Glomerular visceral epithelial cell (primary cell): ENCODE measurements around the gene CHCHD4.
"Not testable (repeated sequence)": the region's sequence is repeated elsewhere in the genome, so short reads cannot be mapped to it uniquely, and the experiment has no call there.

Experiments
- DNase-seq: peaks from one replicate; pipeline ENCODE4 v3.0.0-alpha.2; 2016; ENCODE audit errors: extremely low spot score

The CHCHD4 gene

GRCh38 chr3:14120111-14120920 lies 4.4 kb downstream of the CHCHD4 start:
- DNase-seq, result no peak

- DNase-seq, result no peak
These were observed 5.0 kb downstream of the CHCHD4 start for GRCh38 chr3:14119651-14120050.

GRCh38 chr3:14118400-14119381 lies 6.0 kb downstream of the CHCHD4 start:
- DNase-seq, result no peak

DNA sequence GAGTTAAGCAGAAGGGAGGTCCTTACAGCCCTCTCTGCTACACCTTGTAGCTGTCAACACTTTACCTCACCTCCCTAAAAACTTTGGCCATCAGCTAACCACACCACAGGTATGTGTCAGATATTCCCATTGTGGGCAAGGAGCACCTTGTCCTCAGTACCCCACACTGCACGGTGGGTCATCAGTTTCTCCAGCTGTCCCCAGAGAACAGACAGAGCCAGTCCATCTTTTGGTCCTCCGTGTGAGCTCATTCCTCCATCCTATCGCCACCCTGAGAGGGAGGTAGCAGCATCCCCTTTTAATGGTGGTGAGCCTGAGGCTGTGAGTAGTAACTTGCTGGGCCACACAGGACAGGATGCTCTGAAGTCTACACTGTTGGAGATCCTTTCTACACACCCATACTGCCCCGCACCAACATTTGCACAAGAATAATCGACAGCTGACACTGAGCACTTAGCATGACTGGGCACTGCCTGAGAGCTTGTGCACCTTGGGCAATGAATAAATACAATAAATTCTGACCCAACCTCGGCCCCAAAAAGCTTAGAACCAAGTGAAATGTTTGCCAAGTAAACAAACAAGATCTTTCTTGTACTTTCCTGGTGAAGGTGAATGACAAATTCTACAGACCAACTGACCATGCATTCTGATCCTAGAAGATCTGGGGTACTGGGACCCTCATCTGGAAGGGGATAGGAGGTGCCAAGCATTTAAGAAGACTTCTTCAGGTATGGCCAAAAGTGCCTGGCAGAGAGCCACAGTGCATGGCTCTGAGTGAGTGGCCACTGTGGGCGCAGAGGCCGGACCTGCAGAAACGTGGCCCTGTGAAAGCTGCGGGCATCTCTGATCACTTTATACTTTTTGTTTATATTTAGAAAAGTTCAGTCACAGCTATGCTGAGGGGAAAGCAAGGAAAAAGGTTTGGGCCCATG lies 6.9 kb downstream of the CHCHD4 start:
- DNase-seq, result no peak

- DNase-seq, result no peak
These were observed 10.6 kb downstream of the CHCHD4 start for GRCh38 chr3:14113965-14114635.

DNA sequence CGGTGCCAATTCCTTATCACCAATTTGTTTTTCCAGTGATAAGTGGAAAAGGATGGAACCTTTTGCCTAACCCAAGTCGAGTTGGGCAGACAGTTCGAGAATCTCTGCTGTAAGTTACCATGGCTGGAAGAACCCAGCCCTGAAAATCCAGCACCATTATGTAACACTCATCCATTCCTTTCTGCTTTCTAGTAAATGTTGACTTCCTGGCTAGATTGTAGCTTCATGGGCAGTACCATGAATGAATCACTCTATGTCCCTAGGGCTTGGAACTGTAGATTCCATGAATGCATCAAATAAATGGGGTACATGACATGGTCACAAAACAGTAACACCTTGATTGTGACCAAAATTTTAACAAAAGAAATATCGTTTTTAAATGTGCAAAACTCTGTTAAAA lies 14.0 kb downstream of the CHCHD4 start:
- DNase-seq, result no peak

DNA sequence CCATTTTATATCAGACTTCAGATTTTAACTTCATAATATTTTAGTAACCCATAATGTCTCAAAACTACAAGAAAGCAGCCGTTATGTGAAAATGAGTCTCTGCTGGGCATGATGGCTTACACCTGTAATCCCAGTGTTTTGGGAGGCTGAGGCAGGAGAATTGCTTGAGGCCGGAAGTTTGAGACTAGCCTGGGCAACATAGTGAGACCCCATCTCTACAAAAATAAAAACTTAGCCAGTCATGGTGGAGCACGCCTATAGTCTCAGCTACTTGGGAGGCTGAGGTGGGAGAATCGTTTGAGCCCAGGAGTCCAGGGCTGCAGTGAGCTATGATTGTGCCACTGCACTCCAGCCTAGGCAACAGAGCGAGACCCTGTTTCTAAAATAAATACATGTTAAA lies 14.8 kb downstream of the CHCHD4 start:
- DNase-seq, result not testable (repeated sequence)

DNA sequence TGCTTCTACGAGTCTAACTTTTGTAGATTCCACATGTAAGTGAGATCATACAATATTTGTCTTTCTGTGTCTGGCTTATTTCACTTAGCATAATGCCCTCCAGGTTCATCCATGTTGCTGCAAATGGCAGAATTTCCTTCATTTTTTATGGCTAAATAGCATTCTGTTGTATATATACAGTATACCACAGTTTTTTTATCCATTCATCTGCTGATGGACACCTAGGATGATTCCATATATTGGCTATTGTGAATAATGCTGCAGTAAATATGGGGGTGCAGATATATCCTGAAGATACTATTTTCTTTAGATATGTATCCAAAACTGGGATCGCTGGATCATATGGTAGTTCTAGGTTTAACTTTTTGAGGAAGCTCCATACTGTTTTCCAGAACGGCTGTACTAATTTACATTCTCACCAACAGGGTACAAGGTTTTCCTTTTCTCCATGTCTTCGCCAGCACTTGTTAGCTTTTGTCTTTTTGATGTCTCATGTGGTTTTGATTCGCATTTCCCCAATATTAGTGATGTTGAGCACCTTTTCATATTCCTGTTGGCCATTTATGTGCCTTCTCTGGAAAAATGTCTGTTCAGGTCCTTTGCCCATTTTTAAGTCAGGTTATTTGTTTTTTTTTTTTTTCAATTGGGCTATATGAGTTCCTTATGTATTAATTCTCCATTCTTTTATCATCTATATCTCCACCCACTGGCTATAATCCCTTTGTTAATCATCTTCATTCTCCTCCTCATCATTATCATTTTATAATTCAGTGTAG lies 26.9 kb downstream of the CHCHD4 start:
- no peak for DNase-seq

DNA sequence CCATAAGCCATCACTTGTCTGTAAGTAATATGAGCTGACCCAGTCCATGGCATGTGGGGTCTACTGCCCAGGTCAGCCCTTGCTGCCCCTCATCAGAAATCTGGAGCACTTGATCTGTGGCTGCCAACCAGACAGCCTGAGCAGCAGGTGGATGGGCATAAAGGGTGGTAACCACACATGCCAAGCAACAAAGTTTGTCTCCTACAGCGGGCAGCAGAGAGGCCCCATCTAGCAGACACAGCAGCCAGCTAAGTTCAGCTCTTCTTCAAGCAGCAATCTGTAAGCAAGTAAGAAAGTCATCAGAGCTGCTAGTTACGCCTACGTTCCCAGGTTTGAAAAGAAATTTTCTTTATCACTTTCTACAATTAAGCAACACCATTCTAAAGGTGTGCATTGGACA lies 27.9 kb downstream of the CHCHD4 start:
- DNase-seq, result no peak

DNA sequence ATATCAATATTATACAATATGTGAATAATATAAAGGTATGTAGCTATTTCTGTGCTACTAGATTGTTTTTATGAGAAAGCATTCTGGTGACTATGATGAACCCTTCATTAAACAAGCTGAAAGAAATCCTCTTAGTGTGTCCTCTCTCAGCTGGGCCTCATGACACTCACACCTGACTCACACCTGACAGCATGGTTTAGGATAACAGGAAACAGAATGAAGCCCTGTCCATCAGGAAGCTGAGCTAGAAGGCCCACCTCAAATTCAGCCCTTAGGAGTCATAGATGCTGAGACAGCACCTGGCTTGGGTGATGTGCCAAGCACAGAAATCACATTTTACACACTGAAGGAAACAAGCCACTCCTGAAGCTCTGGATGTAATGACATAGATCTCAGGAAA lies 30.8 kb downstream of the CHCHD4 start:
- DNase-seq, result no peak

DNA sequence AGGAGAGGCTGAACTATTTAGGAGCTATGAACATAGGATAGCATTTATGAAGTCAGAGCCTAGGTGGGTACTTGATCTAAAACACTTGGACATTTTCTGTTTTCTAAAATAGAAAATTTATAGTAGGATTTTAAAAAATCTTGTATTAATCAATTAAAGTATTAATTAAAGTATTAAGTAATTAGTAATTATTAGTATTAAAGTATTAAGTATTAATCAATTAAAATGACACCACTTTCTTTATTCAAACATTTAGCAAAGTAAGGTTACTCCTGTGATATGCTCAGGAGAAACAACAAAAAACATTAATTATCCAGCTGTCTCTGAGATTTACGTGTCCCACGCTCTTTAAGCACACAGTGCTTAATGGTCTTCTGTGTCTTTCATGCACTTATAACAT lies 32.2 kb downstream of the CHCHD4 start:
- DNase-seq, result no peak

DNA sequence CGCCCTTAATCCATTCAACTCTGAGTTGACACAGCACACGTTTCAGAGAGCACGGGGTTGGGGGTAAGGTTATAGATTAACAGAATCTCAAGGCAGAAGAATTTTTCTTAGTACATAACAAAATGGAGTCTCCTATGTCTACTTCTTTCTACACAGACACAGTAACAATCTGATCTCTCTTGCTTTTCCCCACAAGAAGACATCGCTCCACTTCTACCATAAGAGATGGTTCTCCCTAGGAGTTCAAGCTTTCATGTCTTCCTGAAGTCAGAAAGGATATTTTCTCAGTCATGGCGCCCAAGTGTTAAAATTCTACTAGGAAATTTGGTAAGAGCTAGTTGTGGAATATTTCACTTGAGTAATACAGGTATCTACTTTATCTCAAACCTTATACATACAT lies 32.7 kb downstream of the CHCHD4 start:
- not testable (repeated sequence) for DNase-seq

GRCh38 chr3:14087461-14087860 lies 37.2 kb downstream of the CHCHD4 start:
- DNase-seq, result not testable (repeated sequence)

- no peak for DNase-seq
These were observed 42.5 kb downstream of the CHCHD4 start for GRCh38 chr3:14082108-14082657.

DNA sequence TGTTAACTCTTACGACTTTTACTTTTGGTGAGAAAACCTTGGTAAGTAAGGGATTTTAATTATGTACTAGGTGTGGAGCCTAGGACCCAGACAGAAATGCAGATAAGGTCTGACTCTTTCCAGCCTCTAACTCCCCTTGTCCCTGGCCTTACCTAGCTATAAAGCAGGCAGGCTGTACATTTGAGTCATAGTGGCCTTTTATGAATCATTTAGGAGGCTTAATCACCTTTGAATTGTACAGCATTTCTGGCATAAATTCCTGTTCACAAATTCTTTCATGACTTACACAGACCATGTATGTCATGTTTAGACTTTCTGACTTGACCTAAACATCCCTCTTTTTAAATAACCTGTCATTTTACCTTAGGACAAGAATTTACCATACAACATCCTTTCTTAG lies 47.4 kb downstream of the CHCHD4 start:
- no peak for DNase-seq

GRCh38 chr3:14075233-14075632 lies 49.4 kb downstream of the CHCHD4 start:
- DNase-seq, result not testable (repeated sequence)

DNA sequence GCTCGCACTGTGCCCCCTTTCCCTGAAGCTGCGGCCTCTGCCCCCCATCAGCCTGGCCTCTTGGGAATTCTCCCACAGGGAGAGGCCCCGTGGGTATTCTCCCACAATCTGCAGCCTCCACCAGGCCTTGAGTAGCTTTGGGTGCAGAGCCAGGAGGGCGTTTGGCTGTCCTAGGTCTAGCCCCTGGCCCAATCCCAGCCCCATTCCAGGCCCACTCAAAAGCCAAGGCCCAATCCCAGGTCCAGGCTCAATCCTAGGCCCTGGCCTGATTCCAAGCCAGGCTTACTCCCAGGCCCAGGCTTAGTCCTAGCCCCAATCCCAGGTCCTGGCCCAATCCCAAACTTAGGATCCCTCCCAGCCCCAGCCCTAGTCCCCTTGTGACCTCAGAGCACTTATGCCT lies 59.8 kb downstream of the CHCHD4 start:
- DNase-seq, result no peak

- DNase-seq, result no peak
These were observed 61.5 kb downstream of the CHCHD4 start for GRCh38 chr3:14063152-14063551.
